Upper lobe of right lung (tissue), 1 donor: ENCODE data around the gene CCDC81. TPM values are rescaled to one million over a fixed set of nuclear protein-coding genes. Genes with fewer than 3 reads are reported as not detected.

ENCODE experiments used
- ATAC-seq: fragments of 200-7000 bp; cut with Tn5 transposase; one replicate; pipeline ENCODE4 v1.9.1; 2020; ENCODE audit warnings: mild to moderate bottlenecking, moderate library complexity
- DNase-seq: peaks from one replicate; pipeline ENCODE4 v3.0.0-alpha.2; 2020
- H3K27ac ChIP-seq: fragments of 200-600 bp; one replicate; pipeline ENCODE4 v1.8.0; 2022
- H3K27me3 ChIP-seq: fragments of 200-600 bp; one replicate; pipeline ENCODE4 v1.8.0; 2022; ENCODE audit warnings: mild to moderate bottlenecking
- H3K36me3 ChIP-seq: fragments of 200-600 bp; one replicate; pipeline ENCODE4 v1.8.0; 2022
- H3K4me1 ChIP-seq: fragments of 200-600 bp; one replicate; pipeline ENCODE4 v1.8.0; 2022
- H3K4me3 ChIP-seq: fragments of 200-600 bp; one replicate; pipeline ENCODE4 v1.8.0; 2022; ENCODE audit warnings: mild to moderate bottlenecking
- H3K9me3 ChIP-seq: fragments of 200-600 bp; one replicate; pipeline ENCODE4 v1.8.0; 2022
- CTCF ChIP-seq: fragments of 200-600 bp; IDR thresholded peaks from one replicate; pipeline ENCODE4 v1.8.0; 2022; ENCODE audit warnings: antibody characterized with exemption
- intact Hi-C: fragments of 100-400 bp; cut with DNase I; formaldehyde crosslinking; loops from one replicate; pipeline ENCODE4 v1.11.0; 2022
- total RNA-seq: library from RNA; stranded (reverse); fragmentation: NEBNext Ultra II Directional; extraction: Animal tissue kit (Norgen Biotek cat#: 25700); gene quantifications from one replicate; pipeline ENCODE4 v1.2.1, GENCODE V29; 2021
- donor health status: DM: no; HTN: yes; CAD: no; lungs with severe emphysema.

CCDC81 gene
- total RNA-seq, 1 donor from 2014 or later, result 0.38 TPM

- ATAC-seq, result no peak
Measured at GRCh38 chr11:86440843-86441242, 66.2 kb downstream of the CCDC81 start.

GRCh38 chr11:86442420-86442819 lies 67.7 kb downstream of the CCDC81 start:
- Histone ChIP-seq H3K27me3 (no peaks in the 10 kb centered on the region), H3K4me1 (no peaks in the 10 kb centered on the region), H3K36me3 (no peaks in the 10 kb centered on the region), H3K9me3 (no peaks in the 10 kb centered on the region), H3K27ac (no peak overlapping the region), H3K4me3 (no peak overlapping the region)
- ATAC-seq (no peak), DNase-seq (no peak)
- intact Hi-C loops, result no loop called here
- no peak for TF ChIP-seq CTCF

More at GRCh38 chr11:86440843-86441242, 66.2 kb downstream of the CCDC81 start:
- Histone ChIP-seq H3K4me3 (no peak overlapping the region), H3K27ac (no peak overlapping the region), H3K36me3 (no peaks in the 10 kb centered on the region), H3K4me1 (no peaks in the 10 kb centered on the region), H3K27me3 (no peaks in the 10 kb centered on the region), H3K9me3 (no peaks in the 10 kb centered on the region)
- no peak for TF ChIP-seq CTCF
- DNase-seq, result no peak
- intact Hi-C loops, result no loop called here

- intact Hi-C loops, result no loop called here
- ATAC-seq, result no peak
- no peak for TF ChIP-seq CTCF
Measured at GRCh38 chr11:86442827-86443226, 68.1 kb downstream of the CCDC81 start.

GRCh38 chr11:86443415-86443814 lies 68.7 kb downstream of the CCDC81 start:
- H3K4me1 ChIP-seq, result no peaks in the 10 kb centered on the region
- DNase-seq (no peak), ATAC-seq (no peak)
- no peaks in the 10 kb centered on the region for H3K9me3 ChIP-seq
- no peak overlapping the region for H3K27ac ChIP-seq
- H3K4me3 ChIP-seq, result no peak overlapping the region
- H3K36me3 ChIP-seq, result no peaks in the 10 kb centered on the region
- intact Hi-C loops, result no loop called here
- TF ChIP-seq CTCF, result no peak
- no peaks in the 10 kb centered on the region for H3K27me3 ChIP-seq

More at GRCh38 chr11:86442827-86443226, 68.1 kb downstream of the CCDC81 start:
- no peaks in the 10 kb centered on the region for H3K4me1 ChIP-seq
- H3K36me3 ChIP-seq, result no peaks in the 10 kb centered on the region
- no peak for DNase-seq
- no peaks in the 10 kb centered on the region for H3K9me3 ChIP-seq
- no peaks in the 10 kb centered on the region for H3K27me3 ChIP-seq
- H3K4me3 ChIP-seq, result no peak overlapping the region
- H3K27ac ChIP-seq, result no peak overlapping the region

GRCh38 chr11:86444981-86445380 lies 70.3 kb downstream of the CCDC81 start:
- Histone ChIP-seq H3K36me3 (no peaks in the 10 kb centered on the region), H3K9me3 (no peaks in the 10 kb centered on the region), H3K4me1 (no peaks in the 10 kb centered on the region), H3K4me3 (no peak overlapping the region), H3K27me3 (no peaks in the 10 kb centered on the region), H3K27ac (no peak overlapping the region)
- no peak for TF ChIP-seq CTCF
- DNase-seq (no peak), ATAC-seq (no peak)
- intact Hi-C loops, result no loop called here
